Left cardiac atrium (tissue), 4 donors: ENCODE results near the gene LY6G6D. TPM values are rescaled to one million over a fixed set of nuclear protein-coding genes. Genes with fewer than 3 reads are reported as not detected.
A peak's percentile ranks its signal among the peaks of the same experiment; 100 is the strongest.

Experiments used
- ATAC-seq, 2 donors: fragments of 200-7000 bp; cut with Tn5 transposase; one replicate each; pipeline ENCODE4 v1.9.1; 2020; ENCODE audit warnings: mild to moderate bottlenecking in 2 of 2, moderate library complexity in 2 of 2
- DNase-seq: peaks from one replicate; pipeline ENCODE4 v3.0.0-alpha.2; 2020
- intact Hi-C, 2 donors: fragments of 100-400 bp; cut with DNase I; formaldehyde crosslinking; loops; one replicate each; pipeline versions ENCODE4 v1.14.1 to v1.15.1; 2022 to 2023
- long read RNA-seq: library from polyadenylated mRNA; unstranded; transcript quantifications from one replicate; pipeline ENCODE4 v2.0.0, GENCODE V29; 2021
- total RNA-seq, 2 donors: library from RNA; stranded (reverse); fragmentation: NEBNext Ultra II Directional; extraction: Animal tissue kit (Norgen Biotek cat#: 25700); gene quantifications; one replicate each; pipeline ENCODE4 v1.2.1, GENCODE V29; 2021
- donor health status: DM: no; HTN: yes; CAD: no.
- donor health status: DM: no; HTN: yes; CAD: no; lungs with severe emphysema.
- donor health status: DM: yes; HTN: yes; CAD: no.
- donor health status: Dilated cardiomyopathy.

The LY6G6D gene
- total RNA-seq = not detected
- long read RNA-seq = 0 reads

DNA sequence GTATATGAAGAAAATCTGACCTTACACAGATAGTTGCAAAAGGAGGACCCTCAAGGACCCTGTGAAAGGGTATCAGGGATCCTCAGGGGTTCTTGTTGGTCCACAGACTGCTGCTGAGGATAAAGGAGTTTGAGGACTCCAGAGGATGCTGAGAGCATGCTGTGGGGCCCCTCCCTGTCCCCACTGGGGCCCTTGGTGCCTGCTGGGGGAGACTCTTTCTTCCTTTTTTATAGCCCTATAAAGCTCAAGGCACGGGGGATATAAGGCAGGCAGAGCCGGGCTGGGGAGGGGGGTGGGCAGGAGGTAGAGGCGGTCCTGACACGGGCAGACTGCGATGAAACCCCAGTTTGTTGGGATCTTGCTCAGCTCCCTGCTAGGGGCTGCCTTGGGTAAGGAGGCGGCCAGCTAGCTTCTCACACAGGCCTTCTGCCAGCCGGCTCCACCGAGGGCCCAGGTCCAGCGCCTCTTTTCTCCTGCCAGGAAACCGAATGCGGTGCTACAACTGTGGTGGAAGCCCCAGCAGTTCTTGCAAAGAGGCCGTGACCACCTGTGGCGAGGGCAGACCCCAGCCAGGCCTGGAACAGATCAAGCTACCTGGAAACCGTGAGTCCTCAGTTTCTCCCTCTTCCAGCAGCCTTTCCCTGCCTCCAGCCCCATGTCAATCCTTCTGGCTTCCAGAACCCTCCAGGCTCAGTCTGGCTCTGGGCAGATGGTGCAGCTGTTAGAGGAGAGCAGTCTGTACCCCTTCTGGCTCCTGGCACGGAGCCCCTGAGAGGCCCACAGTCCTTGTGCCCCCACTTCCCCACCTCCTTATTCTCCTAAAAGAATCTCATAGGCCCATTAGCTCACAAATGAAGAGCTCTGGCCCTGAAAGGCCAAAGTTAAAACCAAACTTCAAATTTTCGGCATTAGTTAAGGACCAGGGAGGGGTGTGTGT is at the start of gene LY6G6D:
Gene LY6G6D, plus strand, starts transcription at position 327 of the 937 bp plus-strand sequence. Its CDS starts 8 bp downstream, at position 335.
- ATAC-seq (no peak), DNase-seq (no peak)
- intact Hi-C loops = no loop called here

GRCh38 chr6:31665501-31666336 is 49.4 kb upstream of the LY6G6D start, which contains the start of gene CSNK2B:
Gene CSNK2B, plus strand, starts transcription at chr6:31666080. Its CDS starts 752 bp downstream, at chr6:31666832.
- intact Hi-C loops = no loop called here
- DNase-seq (peak; percentile 99), ATAC-seq (peak; percentile 91 to 93)

DNA sequence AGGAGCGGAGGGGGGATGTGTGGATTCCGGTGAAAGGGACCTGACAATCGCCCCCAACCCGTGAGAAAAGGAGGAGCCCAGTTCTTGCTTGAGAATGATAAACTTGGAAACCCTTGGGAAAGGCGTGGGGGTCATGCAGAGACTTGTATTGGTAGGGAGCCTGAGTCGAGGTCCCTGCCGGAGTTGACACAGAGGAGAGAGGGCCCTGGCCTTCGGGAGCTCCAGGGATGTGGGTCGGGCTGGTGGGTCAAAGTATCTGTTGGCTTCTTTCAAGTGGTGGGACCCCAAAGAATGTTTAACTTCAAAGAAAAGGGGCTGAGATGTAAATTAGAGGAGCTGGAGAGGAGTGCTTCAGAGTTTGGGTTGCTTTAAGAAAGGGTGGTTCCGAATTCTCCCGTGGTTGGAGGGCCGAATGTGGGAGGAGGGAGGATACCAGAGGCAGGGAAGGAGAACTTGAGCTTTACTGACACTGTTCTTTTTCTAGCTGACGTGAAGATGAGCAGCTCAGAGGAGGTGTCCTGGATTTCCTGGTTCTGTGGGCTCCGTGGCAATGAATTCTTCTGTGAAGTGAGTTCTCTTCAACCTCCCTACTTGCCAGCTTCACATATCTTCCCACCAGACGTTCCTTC is 48.7 kb upstream of the LY6G6D start:
- intact Hi-C loops = no loop called here
- DNase-seq (no peak), ATAC-seq (no peak)

DNA sequence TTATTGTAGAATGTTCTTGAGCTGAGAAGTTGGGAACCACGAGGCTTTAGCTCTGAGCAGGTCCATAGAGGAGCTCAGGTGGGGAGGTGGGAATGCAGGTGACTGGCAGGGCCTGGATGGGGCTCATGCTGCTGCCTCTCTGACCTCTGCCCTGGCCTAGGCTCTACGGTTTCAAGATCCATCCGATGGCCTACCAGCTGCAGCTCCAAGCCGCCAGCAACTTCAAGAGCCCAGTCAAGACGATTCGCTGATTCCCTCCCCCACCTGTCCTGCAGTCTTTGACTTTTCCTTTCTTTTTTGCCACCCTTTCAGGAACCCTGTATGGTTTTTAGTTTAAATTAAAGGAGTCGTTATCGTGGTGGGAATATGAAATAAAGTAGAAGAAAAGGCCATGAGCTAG is 45.5 kb upstream of the LY6G6D start, which contains the start of gene LY6G5B:
Gene LY6G5B, plus strand, starts transcription at position 301 of the 400 bp plus-strand sequence. CDS start 975 bp downstream, outside the sequence.
- DNase-seq (no peak), ATAC-seq (no peak)
- intact Hi-C loops = no loop called here

GRCh38 chr6:31676322-31676903 is 38.7 kb upstream of the LY6G6D start:
- no peak for DNase-seq
- intact Hi-C loops = no loop called here
- ATAC-seq = no peak

- intact Hi-C loops = no loop called here
Observed at GRCh38 chr6:31676904-31677303, 38.2 kb upstream of the LY6G6D start.

DNA sequence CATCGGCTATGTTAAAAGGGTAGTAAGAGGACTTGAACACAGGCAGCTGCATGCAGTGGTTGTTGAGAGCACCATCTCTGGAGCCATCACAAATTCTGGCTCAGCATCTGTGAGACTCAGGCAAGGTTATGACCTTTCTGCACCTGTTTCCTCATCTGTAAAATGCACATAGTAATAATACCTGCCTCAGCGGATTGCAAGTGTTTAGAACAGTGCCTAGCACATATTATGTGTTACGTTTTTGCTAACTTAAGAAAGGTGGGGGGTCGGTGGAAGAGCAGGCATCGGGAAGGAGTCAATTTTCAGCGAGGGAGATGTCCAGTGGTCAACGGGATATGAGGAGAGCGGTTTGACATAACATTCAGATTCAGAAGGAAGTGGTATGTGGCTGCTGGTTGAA is 37.2 kb upstream of the LY6G6D start:
- intact Hi-C loops = no loop called here
- ATAC-seq (no peak), DNase-seq (no peak)

More at GRCh38 chr6:31676904-31677303, 38.2 kb upstream of the LY6G6D start:
- DNase-seq (no peak), ATAC-seq (no peak)

DNA sequence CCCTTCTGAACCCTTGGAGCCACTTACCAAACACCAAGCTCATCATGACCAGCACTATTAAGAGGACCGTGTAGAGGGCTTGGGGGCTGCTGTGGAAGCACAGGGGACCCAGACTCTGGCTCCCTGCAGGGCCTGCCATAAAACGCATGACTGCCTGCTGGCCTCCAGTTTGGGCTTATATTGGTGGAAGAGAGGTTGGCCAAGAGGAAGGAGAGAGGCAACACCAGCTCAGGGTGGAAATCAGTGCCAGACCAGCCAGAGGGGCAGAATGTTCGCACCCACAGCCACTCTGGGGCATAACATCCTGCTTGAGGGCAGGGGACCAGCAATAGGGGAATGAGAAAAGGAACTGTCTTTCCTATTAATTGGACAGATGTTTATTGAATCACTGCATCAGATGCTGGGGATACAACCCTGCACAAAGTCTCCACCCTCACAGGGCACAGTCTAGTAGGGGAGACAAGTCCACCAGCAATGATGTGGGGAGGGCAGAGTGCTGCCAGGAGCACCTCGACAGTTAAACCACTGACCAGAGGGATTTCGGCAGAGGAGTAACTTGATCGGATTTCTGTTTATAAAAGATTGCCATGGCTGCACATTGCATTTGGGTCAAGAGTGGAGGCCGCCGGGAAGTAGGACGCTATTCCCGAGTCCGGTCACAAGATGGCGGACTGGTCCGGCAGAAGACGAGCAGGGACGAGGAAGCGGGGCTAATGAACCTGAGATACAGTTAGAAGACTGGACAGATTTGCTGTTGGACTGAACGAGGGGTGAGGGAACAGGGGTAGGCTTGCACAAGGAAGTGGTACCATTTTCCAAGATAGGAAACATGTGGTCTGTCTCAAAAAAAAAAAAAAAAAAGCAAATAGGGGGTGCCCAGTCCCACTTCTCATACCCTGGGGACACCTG is 34.7 kb upstream of the LY6G6D start, which contains the start of gene LY6G5C:
Gene LY6G5C, minus strand, starts transcription at position 842 of the 909 bp plus-strand sequence. Its CDS starts 694 bp downstream, at position 148.
- intact Hi-C loops = loop anchor here (5.0 to 10.0 kb wide), 3 partner anchors 152 to 274 kb away; partner anchors contain the start of genes NELFE (in 1 of the 2) and SKIC2 (in 1 of the 2)
- ATAC-seq (peak; percentile 84 to 92), DNase-seq (peak; percentile 86)

- DNase-seq (peak; percentile 64), ATAC-seq (peak; percentile 63 to 72)
- intact Hi-C loops = loop anchor here (5.0 to 10.0 kb wide), 3 partner anchors 151 to 274 kb away; partner anchors contain the start of genes NELFE (in 1 of the 2) and SKIC2 (in 1 of the 2)
Observed at GRCh38 chr6:31681135-31681671, 33.9 kb upstream of the LY6G6D start.

- ATAC-seq = no peak
- no peak for DNase-seq
- intact Hi-C loops = loop anchor here (5.0 to 10.0 kb wide), 3 partner anchors 149 to 271 kb away; partner anchors contain the start of genes NELFE (in 1 of the 2) and SKIC2 (in 1 of the 2)
Observed at GRCh38 chr6:31683591-31683990, 31.6 kb upstream of the LY6G6D start.

DNA sequence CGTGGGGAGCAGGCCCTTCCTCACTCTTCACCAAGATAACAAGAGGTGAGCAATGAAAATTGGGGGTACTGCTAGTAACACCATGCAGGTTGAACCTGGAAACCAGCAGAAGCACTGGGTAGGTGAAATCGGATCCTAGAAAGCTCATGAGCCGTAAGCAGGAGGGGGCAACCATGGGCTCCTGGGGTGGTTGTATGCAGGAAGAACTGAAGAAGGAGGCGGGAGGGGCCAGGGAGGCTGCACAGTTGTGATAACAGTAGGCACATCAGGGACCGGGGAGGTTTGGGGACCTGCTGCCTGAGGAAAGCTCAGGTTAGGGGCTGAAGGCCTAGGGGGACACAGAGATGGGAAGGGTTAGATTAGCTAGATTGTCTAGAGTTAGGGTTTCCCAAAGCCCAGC is 28.7 kb upstream of the LY6G6D start:
- intact Hi-C loops = loop anchor here in 1 of 2 donors (10.0 kb wide), 2 partner anchors 148 to 268 kb away; partner anchors contain the start of genes NELFE and SKIC2
- no peak for DNase-seq
- ATAC-seq = no peak

GRCh38 chr6:31687321-31687720 is 27.8 kb upstream of the LY6G6D start:
- no peak for ATAC-seq
- DNase-seq = no peak
- intact Hi-C loops = loop anchor here in 1 of 2 donors (10.0 kb wide), 2 partner anchors 147 to 267 kb away; partner anchors contain the start of genes NELFE and SKIC2

DNA sequence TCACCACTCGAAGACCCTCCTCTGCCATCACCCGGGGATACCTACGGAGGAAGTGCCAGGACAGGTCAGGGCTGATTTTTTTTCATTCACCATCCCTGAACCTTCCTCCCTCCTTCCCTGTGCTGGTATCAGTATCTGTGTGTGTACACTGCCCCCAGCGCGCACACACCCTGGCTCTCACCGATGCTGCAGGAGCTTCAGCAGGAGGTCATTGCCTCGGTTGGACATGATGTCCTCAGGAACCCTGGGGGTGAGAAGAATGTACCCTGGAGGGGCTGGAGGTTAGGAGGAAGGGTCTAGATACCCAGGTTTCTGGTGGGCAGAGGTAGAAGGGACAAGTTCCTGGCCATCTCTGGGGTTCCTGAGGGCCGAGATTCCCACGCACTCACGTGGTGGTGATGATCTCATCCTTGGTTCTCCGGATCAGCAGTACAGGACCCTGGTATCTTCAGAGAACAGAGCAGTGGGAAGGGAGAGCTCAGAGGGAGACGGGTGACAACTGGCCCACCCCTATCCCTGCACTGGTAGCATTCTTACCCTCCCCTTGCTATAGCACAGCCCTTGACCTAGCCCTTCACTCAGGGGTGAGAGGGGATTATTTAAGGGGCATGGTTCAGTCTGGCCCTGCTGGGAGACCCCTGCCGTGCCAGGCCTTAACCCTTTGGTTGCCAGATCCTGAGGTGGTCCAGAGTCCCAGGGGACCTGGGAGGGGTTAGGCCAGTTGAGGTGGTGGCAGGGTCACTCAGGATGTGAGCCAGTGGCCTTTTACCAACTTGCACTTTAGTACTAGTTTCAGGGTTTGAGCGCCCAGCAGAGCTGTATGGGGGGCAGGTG is 27.1 kb upstream of the LY6G6D start:
- no peak for DNase-seq
- intact Hi-C loops = loop anchor here in 1 of 2 donors (10.0 kb wide), 2 partner anchors 147 to 267 kb away; partner anchors contain the start of genes NELFE and SKIC2
- no peak for ATAC-seq

- intact Hi-C loops = loop anchor here in 1 of 2 donors (10.0 kb wide), 2 partner anchors 145 to 265 kb away; partner anchors contain the start of genes NELFE and SKIC2
- no peak for ATAC-seq
- no peak for DNase-seq
Observed at GRCh38 chr6:31689249-31690110, 25.7 kb upstream of the LY6G6D start.
